ENCODE measurements around the gene NACA2.
"Not testable (repeated sequence)": the region's sequence is repeated elsewhere in the genome, so short reads cannot be mapped to it uniquely, and the experiment has no call there.

NACA2 gene

DNA sequence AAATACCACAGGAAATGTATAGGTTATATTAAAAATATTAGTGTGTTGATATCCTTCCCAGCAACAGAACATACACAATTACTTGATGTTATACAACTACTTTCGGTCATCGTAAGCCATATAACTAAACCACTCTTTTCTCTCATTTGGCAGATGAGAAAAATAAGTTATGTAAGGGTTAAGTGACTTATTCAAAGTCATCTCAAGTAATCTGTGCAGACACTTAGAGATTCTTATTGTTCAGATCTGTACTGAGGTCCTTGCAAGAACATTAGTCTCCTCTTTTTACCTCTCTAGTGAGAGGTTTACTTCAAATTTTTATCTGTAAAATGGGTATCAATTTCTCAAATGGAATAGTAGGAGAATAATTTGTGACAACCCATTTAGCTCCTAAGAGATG is 15.0 kb downstream of the NACA2 start:
- no peak for DNase-seq (ENCODE audit: low read depth in 2 of 2)

DNA sequence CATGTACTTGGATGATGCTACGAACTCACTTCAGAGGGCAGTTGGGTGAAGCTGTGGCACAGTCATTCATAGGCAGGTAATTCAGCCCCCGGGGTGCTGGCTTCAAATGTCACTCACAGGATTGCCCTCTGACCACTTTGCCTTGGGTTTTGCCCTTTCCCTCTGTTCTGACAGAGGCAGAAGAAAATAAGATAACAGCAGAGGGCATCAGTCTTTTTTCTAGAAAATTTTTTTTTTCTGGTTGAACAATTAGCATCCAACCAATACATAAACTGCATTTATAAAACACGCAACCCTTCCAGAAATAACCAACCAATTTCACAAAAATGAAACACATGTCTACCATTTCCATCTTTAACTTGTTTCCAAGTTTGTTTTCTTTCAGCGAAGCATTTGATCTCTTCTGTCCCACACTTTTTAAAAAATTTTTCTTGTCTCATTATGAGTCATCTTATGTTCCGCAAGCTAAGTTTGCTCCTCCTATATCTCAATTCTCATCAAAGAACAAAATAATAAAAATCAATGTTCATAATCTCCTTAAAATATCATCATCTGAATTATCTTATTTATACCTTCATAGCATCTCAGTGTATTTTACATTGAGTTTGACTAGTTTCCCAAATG is 15.6 kb downstream of the NACA2 start:
- DNase-seq (ENCODE audit: low read depth in 2 of 2): no peak

DNA sequence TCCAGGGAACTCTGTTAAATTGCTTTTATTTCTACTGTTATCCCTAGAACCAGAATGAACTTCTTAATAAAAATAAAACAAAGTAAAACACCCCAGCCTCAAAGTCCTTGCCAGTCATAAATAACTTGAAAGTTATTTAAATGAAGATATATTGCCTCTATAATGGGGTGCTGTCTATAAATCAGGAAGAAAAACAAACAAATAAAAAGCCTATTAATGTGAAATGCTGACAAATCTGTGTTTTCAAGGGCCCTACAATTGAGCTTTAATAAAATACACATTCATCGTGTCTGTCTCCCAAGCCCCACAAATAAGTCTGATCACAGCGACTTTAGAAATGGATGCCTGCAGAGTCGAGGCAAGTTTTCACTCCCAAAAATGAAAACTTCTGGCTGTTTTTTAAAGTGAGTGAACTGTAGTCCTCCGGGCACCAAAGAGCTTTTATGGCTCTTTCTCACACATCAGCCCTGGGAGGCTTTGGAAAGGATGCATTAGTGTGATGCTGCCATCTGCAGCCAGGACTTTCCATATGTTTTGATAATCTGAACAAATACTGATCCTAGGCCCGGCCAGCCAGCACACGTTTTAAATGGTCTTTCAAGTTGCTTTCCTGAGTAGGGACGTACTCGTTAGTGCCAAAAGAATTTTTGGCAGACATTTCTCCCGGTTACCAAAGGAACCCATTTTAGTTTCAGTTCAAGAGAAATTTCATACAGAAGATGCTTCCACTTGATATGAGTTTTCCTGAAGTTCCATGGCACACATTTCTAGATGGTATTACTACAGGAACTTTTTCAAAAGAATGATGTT is 16.3 kb downstream of the NACA2 start:
- no peak for DNase-seq (ENCODE audit: low read depth in 2 of 2)

DNA sequence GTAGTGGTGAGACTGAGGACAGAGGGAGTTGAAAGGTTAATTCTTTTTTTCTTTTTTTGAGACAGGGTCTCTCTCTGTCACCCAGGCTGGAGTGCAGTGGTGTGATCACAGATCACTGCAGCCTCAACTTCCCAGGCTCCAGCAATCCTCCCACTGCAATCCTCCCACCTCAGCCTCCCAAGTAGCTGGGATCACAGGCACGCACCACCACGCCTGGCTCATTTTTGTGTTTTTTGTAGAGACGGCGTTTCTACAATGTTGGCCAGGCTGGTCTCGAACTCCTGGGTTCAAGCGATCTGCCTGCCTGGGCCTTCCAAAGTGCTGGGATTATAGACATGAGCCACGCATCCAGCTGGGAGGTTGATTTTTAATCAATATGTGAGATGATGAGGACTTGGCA is 18.5 kb downstream of the NACA2 start:
- not testable (repeated sequence) for DNase-seq (ENCODE audit: low read depth in 2 of 2)

DNA sequence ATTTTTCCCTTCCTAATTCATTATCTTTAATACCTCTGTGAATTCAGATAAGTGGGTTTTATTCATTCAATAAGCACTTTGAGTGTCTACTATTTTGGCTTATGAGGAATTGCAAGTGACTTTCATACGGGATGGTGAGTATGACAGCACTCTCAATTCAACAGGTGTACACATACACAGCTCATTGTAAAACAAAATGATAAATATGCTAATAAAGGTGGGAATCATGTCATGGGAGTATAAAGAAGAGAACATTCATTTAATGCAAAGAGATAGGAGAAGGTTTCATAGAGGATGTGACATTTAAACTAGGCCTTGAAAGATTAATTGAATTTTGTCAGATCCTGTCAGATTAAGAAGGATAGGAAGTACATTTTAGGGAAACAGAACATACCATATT is 19.4 kb downstream of the NACA2 start:
- DNase-seq (ENCODE audit: low read depth in 2 of 2): no peak

DNA sequence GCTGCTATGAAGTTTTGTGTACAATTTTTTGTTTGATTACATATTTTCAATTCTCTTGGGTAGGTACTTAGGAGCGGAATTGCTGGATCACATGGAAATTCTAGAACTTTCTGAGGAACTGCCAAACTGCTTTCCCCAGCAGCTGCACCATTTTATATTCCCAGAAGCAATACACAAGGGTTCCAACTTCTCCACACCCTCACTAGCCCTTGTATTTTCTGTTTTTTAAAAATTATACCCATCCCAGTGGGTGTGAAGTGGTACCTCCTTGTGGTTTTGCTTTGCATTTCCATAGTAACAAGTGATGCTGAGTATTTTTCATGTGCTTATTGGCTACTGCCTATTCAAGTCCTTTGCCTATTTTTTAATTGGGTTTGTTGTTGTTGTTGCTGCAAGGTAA is 20.9 kb downstream of the NACA2 start:
- DNase-seq (ENCODE audit: low read depth in 2 of 2): no peak

DNA sequence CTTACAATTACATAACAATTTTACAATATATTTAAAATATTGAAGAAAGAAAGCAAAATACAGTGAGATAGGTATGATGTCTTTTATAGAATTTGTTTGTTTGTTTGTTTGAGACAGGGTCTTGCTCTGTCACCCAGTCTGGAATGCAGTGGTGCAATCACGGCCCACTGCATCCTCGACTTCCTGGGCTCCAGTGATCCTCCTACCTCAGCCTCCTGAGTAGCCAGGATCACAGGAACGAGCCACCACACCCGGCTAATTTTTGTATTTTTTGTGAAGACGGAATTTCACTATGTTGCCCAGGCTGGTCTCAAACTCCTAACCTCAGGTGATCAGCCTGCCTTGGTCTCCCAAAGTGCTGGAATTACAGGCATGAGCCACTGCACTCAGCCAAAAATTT is 21.5 kb downstream of the NACA2 start:
- DNase-seq (ENCODE audit: low read depth in 2 of 2): not testable (repeated sequence)

DNA sequence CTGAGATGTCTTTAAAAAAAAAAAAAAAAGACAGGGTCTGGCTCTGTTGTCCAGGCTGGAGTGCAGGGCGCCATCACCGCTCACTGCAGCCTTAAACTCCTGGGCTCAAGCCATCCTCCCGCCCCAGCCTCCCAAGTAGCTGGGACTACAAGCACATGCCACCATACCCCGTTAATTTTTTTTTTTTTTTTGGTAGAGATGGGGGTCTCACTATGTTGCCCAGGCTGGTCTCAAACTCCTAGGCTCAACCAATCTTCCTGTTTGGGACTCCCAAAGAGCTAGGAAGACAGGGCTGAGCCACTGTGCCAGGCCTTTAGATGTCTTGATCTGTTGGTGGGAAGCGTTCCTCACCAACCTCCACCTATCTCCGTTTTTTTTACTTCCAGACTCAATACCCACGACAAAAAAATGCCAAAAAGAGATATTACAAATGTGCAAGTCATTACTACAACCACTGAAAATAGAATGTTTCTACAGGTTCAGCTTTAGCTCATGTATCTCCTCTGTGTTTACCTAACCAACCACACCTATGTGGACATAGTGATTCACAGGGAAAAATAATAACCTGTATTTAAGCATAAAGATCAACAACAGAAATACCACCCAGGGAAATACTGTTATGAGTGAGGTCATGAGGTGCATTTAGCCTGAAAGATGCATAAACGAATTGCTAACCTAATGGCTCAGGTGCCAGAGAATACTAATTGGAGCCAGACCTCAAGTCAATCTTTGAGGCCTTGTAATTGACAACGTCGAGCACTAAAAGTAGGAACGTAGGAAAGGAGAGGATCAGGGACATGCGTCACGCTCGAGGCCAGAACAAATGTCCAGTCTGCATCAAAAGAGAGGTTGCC is 22.6 kb downstream of the NACA2 start:
- no peak for DNase-seq (ENCODE audit: low read depth in 2 of 2)

DNA sequence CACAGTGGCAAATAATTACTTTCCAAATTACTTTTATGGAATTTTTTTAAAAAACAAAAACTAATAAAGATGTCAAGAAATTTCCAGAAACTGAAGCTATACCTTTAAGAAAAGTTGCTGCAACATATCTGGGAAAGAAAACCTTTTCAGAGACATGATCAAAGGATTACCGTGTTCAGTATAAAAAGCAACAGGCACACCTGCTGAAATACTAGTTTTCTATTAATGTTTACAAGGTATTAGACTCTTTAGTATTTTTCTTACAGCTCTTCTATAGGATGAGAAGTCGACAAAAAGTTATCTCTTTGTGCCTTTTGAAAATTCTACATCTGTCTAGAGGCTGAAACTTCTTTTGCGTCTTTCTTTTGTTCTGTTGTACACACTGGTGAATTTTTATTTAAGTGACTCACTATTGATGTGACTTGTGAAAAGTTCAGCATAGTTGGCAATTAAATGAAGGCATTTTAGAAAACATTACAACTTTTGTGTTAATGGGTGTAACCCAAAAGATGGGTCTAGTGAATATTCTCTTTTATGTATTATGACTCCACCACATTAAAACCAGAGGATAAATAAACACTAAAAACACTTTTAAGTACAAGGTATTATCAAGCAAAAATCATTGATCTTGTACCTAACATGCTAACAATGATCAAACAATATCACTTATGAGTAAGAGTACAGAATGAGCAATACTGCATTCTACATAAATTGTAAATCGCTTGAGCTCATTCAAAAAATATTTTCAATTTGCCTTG is 23.8 kb downstream of the NACA2 start:
- DNase-seq (ENCODE audit: low read depth in 2 of 2): no peak

DNA sequence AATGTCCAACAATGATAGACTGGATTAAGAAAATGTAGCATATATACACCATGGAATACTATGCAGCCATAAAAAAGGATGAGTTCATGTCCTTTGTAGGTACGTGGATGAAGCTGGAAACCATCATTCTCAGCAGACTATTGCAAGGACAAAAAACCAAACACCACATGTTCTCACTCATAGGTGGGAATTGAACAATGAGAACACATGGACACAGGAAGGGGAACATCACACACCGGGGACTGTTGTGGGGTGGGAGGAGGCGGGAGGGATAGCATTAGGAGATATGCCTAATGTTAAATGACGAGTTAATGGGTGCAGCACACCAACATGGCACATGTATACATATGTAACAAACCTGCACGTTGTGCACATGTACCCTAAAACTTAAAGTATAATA is 24.6 kb downstream of the NACA2 start:
- DNase-seq (ENCODE audit: low read depth in 2 of 2): not testable (repeated sequence)

DNA sequence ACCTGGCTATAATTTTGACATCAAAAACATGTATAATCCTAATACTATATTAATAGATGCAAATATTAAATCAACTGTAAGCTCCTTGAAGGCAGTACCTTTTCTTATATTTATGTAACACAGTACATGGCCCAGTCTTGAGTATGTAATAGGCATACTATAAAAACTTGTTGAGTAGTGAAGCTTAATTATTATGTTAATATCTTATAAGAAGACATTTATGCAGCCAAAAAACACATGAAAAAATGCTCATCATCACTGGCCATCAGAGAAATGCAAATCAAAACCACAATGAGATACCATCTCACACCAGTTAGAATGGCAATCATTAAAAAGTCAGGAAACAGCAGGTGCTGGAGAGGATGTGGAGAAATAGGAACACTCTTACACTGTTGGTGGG is 25.2 kb downstream of the NACA2 start:
- DNase-seq (ENCODE audit: low read depth in 2 of 2): not testable (repeated sequence)

DNA sequence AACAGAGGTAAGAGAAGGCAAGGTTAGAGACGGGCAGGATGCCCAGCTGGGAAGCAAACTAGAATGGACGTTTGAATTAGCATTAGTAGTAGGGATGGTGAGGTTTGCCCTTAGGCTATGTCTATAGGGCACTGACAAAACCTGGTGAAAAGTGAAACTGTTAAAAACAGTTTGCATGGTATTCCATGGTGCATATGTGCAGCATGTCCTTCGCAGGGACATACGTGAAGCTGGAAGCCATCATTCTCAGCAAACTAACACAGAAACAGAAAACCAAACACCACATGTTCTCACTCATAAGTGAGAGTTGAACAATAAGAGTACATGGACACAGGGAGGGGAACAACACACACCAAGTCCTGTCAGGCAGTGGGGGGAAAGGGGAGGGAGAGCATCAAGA is 25.8 kb downstream of the NACA2 start:
- no peak for DNase-seq (ENCODE audit: low read depth in 2 of 2)

DNA sequence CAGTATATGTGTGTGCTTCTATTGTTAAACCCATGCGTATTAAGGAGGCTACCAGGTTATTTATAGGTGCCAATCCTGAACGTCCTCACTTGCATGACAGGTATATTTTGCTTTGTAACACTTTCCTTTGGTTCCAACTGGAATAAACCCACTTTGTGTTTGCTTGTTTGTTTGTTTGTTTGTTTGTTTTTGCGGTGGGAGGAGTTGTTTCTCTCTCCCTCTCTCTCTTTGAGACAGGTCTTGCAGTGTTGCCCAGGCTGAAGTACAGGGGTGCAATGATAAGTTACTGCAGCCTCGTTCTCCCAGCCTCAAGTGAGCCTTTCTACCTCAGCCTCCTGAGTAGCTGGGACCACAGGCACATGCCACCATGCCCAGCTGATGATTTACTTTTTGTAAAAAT is 28.7 kb downstream of the NACA2 start:
- no peak for DNase-seq (ENCODE audit: low read depth in 2 of 2)

DNA sequence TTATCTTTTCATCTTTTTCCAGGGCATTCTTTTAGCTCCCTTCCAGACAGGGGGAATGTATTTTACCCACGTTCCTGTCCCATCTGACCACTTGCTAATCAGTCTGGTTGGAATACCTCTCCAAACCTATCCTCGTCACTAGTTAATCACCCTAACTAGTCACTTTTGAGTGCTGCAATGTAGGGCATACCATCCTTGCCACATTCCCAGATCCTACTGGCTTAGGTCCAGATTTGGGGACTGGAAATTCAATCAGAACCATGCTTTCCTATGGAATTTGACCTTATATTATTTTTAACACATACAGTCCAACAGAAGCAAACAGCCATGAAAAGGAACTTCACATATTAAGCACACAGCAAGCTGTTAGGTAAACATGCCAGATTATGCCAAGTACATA is 29.7 kb downstream of the NACA2 start:
- no peak for DNase-seq (ENCODE audit: low read depth in 2 of 2)

DNA sequence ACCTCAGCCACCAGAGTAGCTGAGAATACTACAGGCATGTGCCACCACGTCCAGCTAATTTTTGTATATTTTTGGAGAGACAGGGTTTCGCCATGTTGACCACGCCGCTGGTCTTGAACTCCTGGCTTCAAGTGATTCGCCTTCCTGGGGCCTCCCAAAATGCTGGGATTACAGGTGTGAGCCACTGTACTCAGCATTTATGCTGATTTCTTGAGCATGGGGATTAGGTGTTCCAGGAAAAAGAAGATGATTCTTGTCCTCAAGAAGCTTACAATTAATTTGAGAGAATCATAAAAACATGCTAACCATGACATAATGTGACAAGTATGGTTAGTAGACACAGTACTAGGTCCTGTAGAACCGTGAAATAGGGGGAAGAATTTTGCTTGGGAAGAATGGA is 30.9 kb downstream of the NACA2 start:
- DNase-seq (ENCODE audit: low read depth in 2 of 2): no peak

DNA sequence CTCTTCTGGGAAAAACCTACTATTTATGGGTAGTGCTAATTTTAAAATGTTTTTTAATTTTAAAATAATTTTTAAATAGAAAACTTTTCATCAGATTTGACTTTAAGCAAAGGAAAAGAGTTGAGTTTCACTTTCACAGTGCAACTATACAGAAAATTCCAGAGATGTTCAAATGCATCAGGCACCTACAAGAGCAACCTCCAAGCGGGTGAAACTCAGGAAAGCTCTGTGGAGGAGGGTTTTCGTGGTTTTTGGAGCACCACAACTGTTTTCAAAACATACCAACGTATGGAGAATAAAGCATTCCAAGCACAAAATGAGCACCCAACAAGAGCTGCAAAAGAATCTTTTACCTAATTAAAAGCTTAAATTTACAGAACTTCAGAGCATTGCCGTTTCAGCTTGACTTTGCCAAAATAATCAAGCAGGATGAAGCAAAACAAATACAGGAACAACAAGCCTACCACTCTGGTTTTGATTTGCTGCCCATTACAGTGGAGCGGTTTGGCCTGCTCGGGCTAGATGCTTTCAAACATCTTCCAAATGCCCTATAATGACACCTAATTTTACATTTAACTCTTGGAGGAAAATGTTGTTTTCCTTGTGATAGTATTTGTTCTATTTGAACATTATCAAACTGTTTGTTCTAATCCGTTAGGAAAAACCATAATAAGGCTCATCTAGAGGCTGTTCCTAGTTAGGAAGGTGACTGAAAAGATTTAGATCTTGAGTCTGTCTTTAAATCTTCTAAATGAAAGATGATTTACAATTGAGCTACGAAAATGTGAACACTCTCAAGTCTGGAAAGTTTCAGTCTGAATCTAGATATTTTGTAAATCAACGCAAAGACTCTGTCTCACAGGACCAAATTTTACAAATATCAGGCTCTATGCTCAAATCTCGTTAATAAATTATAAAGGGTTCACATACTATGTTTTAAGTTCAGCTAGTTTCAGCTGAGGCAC is 34.5 kb downstream of the NACA2 start:
- no peak for DNase-seq (ENCODE audit: low read depth in 2 of 2)

DNA sequence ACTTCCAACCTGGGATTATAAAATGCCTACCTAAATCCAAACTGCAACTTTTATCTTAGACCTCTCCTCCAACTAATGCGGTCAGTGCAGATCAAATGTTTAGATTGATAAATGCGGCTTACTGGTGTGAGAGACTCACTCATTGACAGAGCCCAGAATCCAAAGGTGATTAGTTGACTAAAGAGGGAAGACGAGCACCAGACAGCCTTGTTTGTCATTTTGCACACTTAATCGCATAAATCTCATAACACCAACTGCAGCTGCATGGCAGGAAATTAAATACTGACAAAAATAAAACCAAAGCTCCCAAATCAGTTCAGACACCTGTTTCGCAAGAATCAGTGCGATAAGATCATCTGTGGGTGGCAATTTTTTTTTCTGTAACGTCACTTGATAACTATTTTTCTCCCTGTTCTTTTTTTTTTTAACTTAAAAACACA is 35.9 kb downstream of the NACA2 start:
- DNase-seq (ENCODE audit: low read depth in 2 of 2): no peak

DNA sequence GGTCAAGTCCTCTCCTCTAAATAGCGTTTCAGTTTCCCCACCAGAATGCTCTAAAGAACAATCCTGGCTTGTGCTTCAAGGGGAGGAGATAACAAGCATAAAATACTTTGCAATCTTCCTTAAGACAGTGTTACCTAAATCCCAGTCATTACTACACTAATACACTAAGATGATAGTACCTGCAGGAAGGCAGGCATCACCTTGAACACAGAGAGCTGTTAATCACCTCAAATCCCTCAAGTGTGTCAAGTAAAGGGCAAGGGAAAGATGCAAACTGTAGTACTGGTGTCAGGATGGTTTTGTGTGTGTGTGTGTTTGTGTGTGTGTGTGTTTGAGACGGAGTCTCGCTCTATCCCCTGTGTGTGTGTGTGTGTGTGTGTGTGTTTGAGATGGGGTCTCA is 36.8 kb downstream of the NACA2 start:
- DNase-seq (ENCODE audit: low read depth in 2 of 2): no peak

DNA sequence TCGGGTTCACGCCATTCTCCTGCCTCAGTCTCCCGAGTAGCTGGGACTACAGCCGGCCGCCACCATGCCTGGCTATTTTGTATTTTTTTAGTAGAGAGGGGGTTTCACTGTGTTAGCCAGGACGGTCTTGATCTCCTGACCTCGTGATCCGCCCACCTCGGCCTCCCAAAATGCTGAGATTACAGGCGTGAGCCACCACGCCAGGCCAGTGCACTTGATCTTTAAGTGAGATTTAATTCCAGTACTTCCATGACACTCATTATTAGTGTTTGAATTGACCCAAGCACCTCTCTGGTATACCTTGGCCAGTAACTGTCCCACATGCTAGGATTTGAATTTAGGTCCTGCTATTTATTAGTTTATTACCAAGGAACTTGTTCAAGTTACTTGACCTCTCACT is 38.5 kb downstream of the NACA2 start:
- not testable (repeated sequence) for DNase-seq (ENCODE audit: low read depth in 2 of 2)

DNA sequence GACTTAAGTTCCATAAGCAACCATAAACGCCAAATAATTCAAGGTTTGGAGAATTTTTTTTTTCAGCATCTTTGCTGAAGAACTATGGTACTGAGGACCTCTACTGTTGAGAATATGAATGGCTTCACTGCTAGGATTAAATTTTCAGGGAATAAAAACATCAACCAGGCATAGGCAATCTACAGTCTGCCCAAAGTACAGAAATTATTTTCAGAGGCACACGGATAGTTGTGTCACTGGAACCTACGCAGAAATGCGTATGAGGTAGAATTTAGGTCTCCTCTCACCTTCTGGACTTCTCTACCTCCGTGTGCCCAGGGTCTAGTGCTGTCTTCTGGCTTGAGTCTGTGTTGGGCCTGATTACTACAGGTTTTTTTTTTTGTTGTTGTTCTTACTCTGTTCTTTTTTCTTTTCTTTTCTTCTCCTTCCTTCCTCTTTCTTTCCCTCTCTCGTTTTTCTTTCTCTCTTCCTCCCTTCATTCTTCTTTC is 39.7 kb downstream of the NACA2 start:
- DNase-seq (ENCODE audit: low read depth in 2 of 2): no peak

DNA sequence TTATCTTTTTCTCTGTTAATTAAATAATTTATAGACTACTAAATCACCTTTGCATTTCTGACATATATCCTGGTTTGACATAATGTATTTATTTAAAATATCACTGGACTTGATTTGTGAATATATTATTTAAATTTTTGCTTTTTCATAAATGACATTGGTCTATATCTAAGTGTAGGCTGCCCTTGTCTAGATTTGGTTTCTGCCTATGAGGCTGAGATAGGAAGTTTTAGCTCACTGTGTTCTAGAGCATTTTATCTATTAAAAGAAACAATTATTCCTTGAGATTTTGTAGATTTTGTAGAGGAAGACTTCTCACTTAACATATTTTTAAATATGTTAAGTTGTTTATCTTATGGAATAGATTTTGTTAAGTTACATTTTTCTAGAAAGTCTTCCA is 43.9 kb downstream of the NACA2 start:
- no peak for DNase-seq (ENCODE audit: low read depth in 2 of 2)
